K562 treated with DMSO at 1 percent for 24 hours (cell line): ENCODE results near the gene DEPDC1. TPM values are rescaled to one million over a fixed set of nuclear protein-coding genes. Genes with fewer than 3 reads are reported as not detected.

Experiments
- total RNA-seq: library from RNA; unstranded; fragments of 300-600 nt; gene quantifications from 2 replicates; pipeline ENCODE4 v1.2.3, GENCODE V29; 2022; ENCODE audit warnings: low read depth; ENCODE audit not compliant: insufficient read depth

Gene DEPDC1
- total RNA-seq, result 7.1 and 8.9 TPM in 2 replicates

GRCh38 chr1:68496680-68497357 lies at the start of gene DEPDC1:
DEPDC1 (minus strand) TSS chr1:68497082; CDS start chr1:68496999, 83 bp downstream.

GRCh38 chr1:68449901-68450300 lies 47.0 kb downstream of the DEPDC1 start, which contains the start of gene RPE65:
RPE65 (minus strand) TSS chr1:68449954; CDS start chr1:68449905, 49 bp downstream.

Other genes starting within 250 kb of the DEPDC1 start
- not detected in 2 replicates for gene RPE65, start 47.1 kb downstream of the DEPDC1 start, total RNA-seq